ENCODE measurements around the gene PSMD4.

DNA sequence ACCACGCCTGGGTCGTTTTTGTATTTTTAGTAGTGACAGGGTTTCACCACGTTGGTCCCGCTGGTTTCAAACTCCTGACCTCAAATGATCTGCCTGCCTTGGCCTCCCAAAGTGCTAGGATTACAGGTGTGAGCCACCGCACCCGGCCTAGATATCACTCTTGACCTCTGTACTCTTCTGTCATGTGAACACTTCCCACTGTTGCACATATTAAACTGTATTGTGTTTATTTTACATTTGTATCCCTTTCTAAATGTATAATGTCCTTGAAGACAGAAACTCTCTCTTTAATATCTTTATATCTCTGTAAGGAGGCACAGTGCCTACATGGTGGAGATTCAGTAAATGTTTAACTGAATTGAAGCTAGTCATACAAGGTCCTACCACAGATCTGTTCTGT lies 19.3 kb upstream of the PSMD4 start:
- TF ChIP-seq EZH2 (IDR thresholded peaks at IDR 0.05; ENCODE audit: low read depth, low read length, severe bottlenecking): no peak
- TF ChIP-seq, protein P1, sequence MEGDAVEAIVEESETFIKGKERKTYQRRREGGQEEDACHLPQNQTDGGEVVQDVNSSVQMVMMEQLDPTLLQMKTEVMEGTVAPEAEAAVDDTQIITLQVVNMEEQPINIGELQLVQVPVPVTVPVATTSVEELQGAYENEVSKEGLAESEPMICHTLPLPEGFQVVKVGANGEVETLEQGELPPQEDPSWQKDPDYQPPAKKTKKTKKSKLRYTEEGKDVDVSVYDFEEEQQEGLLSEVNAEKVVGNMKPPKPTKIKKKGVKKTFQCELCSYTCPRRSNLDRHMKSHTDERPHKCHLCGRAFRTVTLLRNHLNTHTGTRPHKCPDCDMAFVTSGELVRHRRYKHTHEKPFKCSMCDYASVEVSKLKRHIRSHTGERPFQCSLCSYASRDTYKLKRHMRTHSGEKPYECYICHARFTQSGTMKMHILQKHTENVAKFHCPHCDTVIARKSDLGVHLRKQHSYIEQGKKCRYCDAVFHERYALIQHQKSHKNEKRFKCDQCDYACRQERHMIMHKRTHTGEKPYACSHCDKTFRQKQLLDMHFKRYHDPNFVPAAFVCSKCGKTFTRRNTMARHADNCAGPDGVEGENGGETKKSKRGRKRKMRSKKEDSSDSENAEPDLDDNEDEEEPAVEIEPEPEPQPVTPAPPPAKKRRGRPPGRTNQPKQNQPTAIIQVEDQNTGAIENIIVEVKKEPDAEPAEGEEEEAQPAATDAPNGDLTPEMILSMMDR (IDR thresholded peaks at IDR 0.05; ENCODE audit: control extremely low read depth in 1 of 3, insufficient read depth in 1 of 3, low read depth in 1 of 3, low read length in 3 of 3): no peak
- no peak for TF ChIP-seq POLR2AphosphoS5 (IDR thresholded peaks at IDR 0.05; ENCODE audit: low read depth, low read length)
- no peak for TF ChIP-seq POLR2A (IDR thresholded peaks at IDR 0.05; ENCODE audit: control extremely low read depth in 1 of 2, low read depth in 2 of 2, low read length in 2 of 2)
- TF ChIP-seq, protein P2, sequence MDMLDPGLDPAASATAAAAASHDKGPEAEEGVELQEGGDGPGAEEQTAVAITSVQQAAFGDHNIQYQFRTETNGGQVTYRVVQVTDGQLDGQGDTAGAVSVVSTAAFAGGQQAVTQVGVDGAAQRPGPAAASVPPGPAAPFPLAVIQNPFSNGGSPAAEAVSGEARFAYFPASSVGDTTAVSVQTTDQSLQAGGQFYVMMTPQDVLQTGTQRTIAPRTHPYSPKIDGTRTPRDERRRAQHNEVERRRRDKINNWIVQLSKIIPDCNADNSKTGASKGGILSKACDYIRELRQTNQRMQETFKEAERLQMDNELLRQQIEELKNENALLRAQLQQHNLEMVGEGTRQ (IDR thresholded peaks at IDR 0.05; ENCODE audit: low read length): no peak
- no peak for TF ChIP-seq RAD21 (IDR thresholded peaks at IDR 0.05 in 1 of 2, conservative IDR thresholded peaks at IDR 0.05 in 1 of 2; ENCODE audit: low read depth in 2 of 2, low read length in 2 of 2)
- no peak for TF ChIP-seq TAF7 (optimal IDR thresholded peaks at IDR 0.05; ENCODE audit: borderline replicate concordance, low read depth, low read length)
- TF ChIP-seq RNF2 (IDR thresholded peaks at IDR 0.05; ENCODE audit: borderline replicate concordance, low read depth, low read length, missing control alignments, poor library complexity, severe bottlenecking): no peak
- no peak for TF ChIP-seq SIN3A (conservative IDR thresholded peaks at IDR 0.05 in 1 of 2, IDR thresholded peaks at IDR 0.05 in 1 of 2; ENCODE audit: low read depth in 1 of 2, low read length in 2 of 2)
- no peak for TF ChIP-seq CBX5 (IDR thresholded peaks at IDR 0.05; ENCODE audit: low read depth, low read length)

All from H1 (cell line).